IMR-90 (cell line): ENCODE data around the gene TLR3. TPM values are rescaled to one million over a fixed set of nuclear protein-coding genes. Genes with fewer than 3 reads are reported as not detected.

Experiments
- ATAC-seq: fragments of 200-7000 bp; cut with Tn5 transposase; 2 replicates; pipeline ENCODE4 v1.9.1; 2020; ENCODE audit warnings: low read depth, mild to moderate bottlenecking, moderate library complexity
- BruUV-seq: library from RNA; stranded (reverse); fragments of 400-500 nt; replicated peaks from 2 replicates; lab custom pipeline; 2021; lab: Mats Ljungman, UMichigan
- CTCF ChIA-PET: fragments of 300-600 bp; formaldehyde crosslinking; extraction: SDS; loops from one replicate; lab custom pipeline; 2021; ENCODE audit warnings: antibody characterized with exemption; lab: Yijun Ruan, JAX
- POLR2A ChIA-PET: fragments of 300-600 bp; sonication (Branson Sonifier 250); formaldehyde crosslinking; loops from one replicate; lab custom pipeline; 2022; ENCODE audit warnings: antibody characterized with exemption; ENCODE audit not compliant: unreplicated experiment; lab: Charles Lee
- DNase-seq: peaks from one replicate; pipeline ENCODE4 v3.0.0; 2013
- H2AFZ ChIP-seq: replicated peaks from 2 replicates; pipeline ENCODE3; 2013; ENCODE audit warnings: low read length, mild to moderate bottlenecking; ENCODE audit not compliant: poor library complexity
- H2AK5ac ChIP-seq: 2 replicates; pipeline ENCODE4 v1.6.1; 2013; ENCODE audit warnings: low read depth, low read length, inconsistent platforms
- H2AK9ac ChIP-seq: replicated peaks from 2 replicates; pipeline ENCODE3; 2013; ENCODE audit warnings: mild to moderate bottlenecking, low read depth, low read length, moderate library complexity; ENCODE audit not compliant: poor library complexity
- H2BK120ac ChIP-seq: 2 replicates; pipeline ENCODE4 v1.6.1; 2013; ENCODE audit warnings: low read depth, low read length, inconsistent platforms
- H2BK15ac ChIP-seq: 3 replicates; pipeline ENCODE4 v1.6.1; 2013; ENCODE audit warnings: low read depth, low read length, inconsistent platforms
- H2BK20ac ChIP-seq: 2 replicates; pipeline ENCODE4 v1.6.1; 2013; ENCODE audit warnings: low read depth, mild to moderate bottlenecking, inconsistent platforms, low read length, moderate library complexity
- H2BK5ac ChIP-seq: 2 replicates; pipeline ENCODE4 v1.6.1; 2013; ENCODE audit warnings: mild to moderate bottlenecking, low read depth, low read length, inconsistent platforms; ENCODE audit not compliant: poor library complexity, severe bottlenecking
- H3K14ac ChIP-seq: replicated peaks from 2 replicates; pipeline ENCODE4 v1.6.1; 2013; ENCODE audit warnings: low read depth, low read length, inconsistent platforms
- H3K18ac ChIP-seq: 2 replicates; pipeline ENCODE4 v1.6.1; 2013; ENCODE audit warnings: low read depth, low read length, control low read depth
- H3K23ac ChIP-seq: 2 replicates; pipeline ENCODE4 v1.6.1; 2013; ENCODE audit warnings: low read depth, low read length, inconsistent platforms
- H3K27ac ChIP-seq: 2 replicates; pipeline ENCODE4 v1.5.1; 2013; ENCODE audit warnings: mild to moderate bottlenecking, control low read depth, low read length; ENCODE audit not compliant: insufficient read depth
- H3K27me3 ChIP-seq: 2 replicates; pipeline ENCODE4 v1.6.1; 2013; ENCODE audit warnings: low read length; ENCODE audit not compliant: control insufficient read depth, insufficient read depth
- H3K36me3 ChIP-seq: 2 replicates; pipeline ENCODE4 v1.6.1; 2013; ENCODE audit warnings: low read length, mixed read lengths; ENCODE audit not compliant: control insufficient read depth, insufficient read depth
- H3K4ac ChIP-seq: 2 replicates; pipeline ENCODE4 v1.6.1; 2013; ENCODE audit warnings: low read depth, low read length, inconsistent platforms
- H3K4me1 ChIP-seq: 2 replicates; pipeline ENCODE4 v1.6.1; 2013; ENCODE audit warnings: low read length, mixed read lengths; ENCODE audit not compliant: control insufficient read depth, insufficient read depth
- H3K4me2 ChIP-seq: 2 replicates; pipeline ENCODE4 v1.6.1; 2013; ENCODE audit warnings: low read depth, mild to moderate bottlenecking, control low read depth, low read length, moderate library complexity
- H3K4me3 ChIP-seq: 2 replicates; pipeline ENCODE4 v1.5.1; 2013; ENCODE audit warnings: low read depth, mild to moderate bottlenecking, control low read depth, low read length, moderate library complexity; ENCODE audit not compliant: insufficient read depth
- H3K56ac ChIP-seq: 2 replicates; pipeline ENCODE4 v1.6.1; 2013; ENCODE audit warnings: low read length, inconsistent platforms; ENCODE audit not compliant: insufficient read depth; ENCODE audit errors: extremely low read depth
- H3K79me1 ChIP-seq, 2 experiments: 2 replicates each; pipeline ENCODE4 v1.6.1; 2013; ENCODE audit warnings: low read length in 2 of 2, inconsistent platforms in 1 of 2, low read depth in 1 of 2
- H3K9ac ChIP-seq: 2 replicates; pipeline ENCODE4 v1.6.1; 2013; ENCODE audit warnings: low read depth, low read length, control low read depth
- H3K9me1 ChIP-seq: 2 replicates; pipeline ENCODE4 v1.6.1; 2013; ENCODE audit warnings: low read length, inconsistent platforms; ENCODE audit not compliant: insufficient read depth
- H3K9me3 ChIP-seq: 2 replicates; pipeline ENCODE4 v1.6.1; 2013; ENCODE audit warnings: low read length; ENCODE audit not compliant: control insufficient read depth, insufficient read depth
- H4K20me1 ChIP-seq: 2 replicates; pipeline ENCODE4 v1.6.1; 2013; ENCODE audit warnings: low read length, inconsistent platforms; ENCODE audit not compliant: insufficient read depth
- H4K5ac ChIP-seq: 2 replicates; pipeline ENCODE4 v1.6.1; 2013; ENCODE audit warnings: mild to moderate bottlenecking, low read depth, low read length, control low read depth
- H4K8ac ChIP-seq, 2 experiments: 2 replicates each; pipeline ENCODE4 v1.6.1; 2013; ENCODE audit warnings: low read depth in 2 of 2, low read length in 2 of 2, control low read depth in 1 of 2, inconsistent platforms in 1 of 2
- H4K91ac ChIP-seq: 2 replicates; pipeline ENCODE4 v1.6.1; 2013; ENCODE audit warnings: low read depth, low read length, inconsistent platforms; ENCODE audit not compliant: insufficient read depth
- MAFK ChIP-seq: IDR thresholded peaks from 2 replicates; pipeline ENCODE4 v1.6.1; 2012; ENCODE audit warnings: low read depth, low read length, improper control_type of control experiment
- MAZ ChIP-seq: IDR thresholded peaks from 2 replicates; pipeline ENCODE4 v1.6.1; 2012; ENCODE audit warnings: low read depth, mild to moderate bottlenecking, low read length, improper control_type of control experiment, moderate library complexity, borderline replicate concordance
- WGBS, 2 experiments: methylation state at CpG; one replicate each; pipeline versions ENCODE4 v1.1.5 to v1.1.7; 2013; ENCODE audit warnings: missing lambda C conversion rate in 2 of 2; ENCODE audit not compliant: insufficient read length in 1 of 2; ENCODE audit errors: extremely low coverage in 2 of 2; 5-methylcytosine and 5-hydroxymethylcytosine counted together
- dilution Hi-C: fragments of 300-500 bp; cut with HindIII; formaldehyde crosslinking; loops from one replicate; pipeline ENCODE4 v1.14.3; 2018; ENCODE audit warnings: low sequenced_read_pairs; ENCODE audit not compliant: unreplicated experiment
- in situ Hi-C: fragments of 300-500 bp; cut with MboI; formaldehyde crosslinking; loops from 3 replicates; pipeline ENCODE4 v1.14.3; 2019; ENCODE audit warnings: low sequenced_read_pairs, inconsistent platforms, mixed read lengths
- intact Hi-C: fragments of 100-400 bp; cut with micrococcal nuclease; formaldehyde crosslinking; loops from 2 replicates; pipeline ENCODE4 v1.10.0; 2022
- polyA plus RNA-seq, 3 experiments: library from polyadenylated mRNA; depleted of rRNA; stranded (reverse); fragments of >200 nt; gene quantifications; 2 replicates each; pipeline ENCODE4 v1.2.3, GENCODE V29; 2012; ENCODE audit warnings: low replicate concordance in 1 of 3
- total RNA-seq: library from RNA; depleted of rRNA; stranded (reverse); fragments of >200 nt; gene quantifications from 2 replicates; pipeline ENCODE4 v1.2.3, GENCODE V29; 2012

The TLR3 gene
- total and polyA plus RNA-seq, 2 of the 4 experiments (the other 2 are of a cell fraction) = 0.12 to 0.36 TPM

GRCh38 chr4:186058980-186059316 lies 10.0 kb upstream of the TLR3 start:
- Histone ChIP-seq H3K23ac (no peak overlapping the region), H2BK120ac (no peak overlapping the region), H2AK5ac (no peak overlapping the region), H3K79me1 (no peaks in the 10 kb centered on the region), H2AFZ (no peak overlapping the region), H4K91ac (no peak overlapping the region), H4K5ac (no peak overlapping the region), H3K9me1 (no peaks in the 10 kb centered on the region), H3K4me2 (no peak overlapping the region), H3K27me3 (no peaks in the 10 kb centered on the region), H3K4me3 (no peak overlapping the region), H3K4me1 (no peaks in the 10 kb centered on the region), H3K4ac (no peak overlapping the region), H3K56ac (no peak overlapping the region), H3K36me3 (no peaks in the 10 kb centered on the region), H3K9ac (no peak overlapping the region), H2BK20ac (no peak overlapping the region), H2BK5ac (no peak overlapping the region), H2AK9ac (no peak overlapping the region), H4K20me1 (no peaks in the 10 kb centered on the region), H3K14ac (no peak overlapping the region), H3K9me3 (no peaks in the 10 kb centered on the region), H3K27ac (no peak overlapping the region), H2BK15ac (no peak overlapping the region), H4K8ac (no peak overlapping the region), H3K18ac (no peak overlapping the region)
- ChIA-PET CTCF (no interaction called here), POLR2A (no interaction called here)
- BruUV-seq = no TSS peak
- WGBS, 2 experiments = no CpG with 5 or more reads among the region's 3 CpGs
- in situ Hi-C loops (no loop called here), dilution Hi-C loops (no loop called here), intact Hi-C loops (no loop called here)
- TF ChIP-seq MAFK = peak; percentile 74
- no peak for TF ChIP-seq MAZ
- ATAC-seq = no peak
- no peak for DNase-seq
